ENCODE data around the gene SDK1. TPM values are rescaled to one million over a fixed set of nuclear protein-coding genes. Genes with fewer than 3 reads are reported as not detected.

The SDK1 gene
- total and polyA plus RNA-seq, 2 of the 8 experiments (the other 6 are each of a cell fraction or from before 2014, with no cell fraction given): 3.3 to 7.2 TPM

DNA sequence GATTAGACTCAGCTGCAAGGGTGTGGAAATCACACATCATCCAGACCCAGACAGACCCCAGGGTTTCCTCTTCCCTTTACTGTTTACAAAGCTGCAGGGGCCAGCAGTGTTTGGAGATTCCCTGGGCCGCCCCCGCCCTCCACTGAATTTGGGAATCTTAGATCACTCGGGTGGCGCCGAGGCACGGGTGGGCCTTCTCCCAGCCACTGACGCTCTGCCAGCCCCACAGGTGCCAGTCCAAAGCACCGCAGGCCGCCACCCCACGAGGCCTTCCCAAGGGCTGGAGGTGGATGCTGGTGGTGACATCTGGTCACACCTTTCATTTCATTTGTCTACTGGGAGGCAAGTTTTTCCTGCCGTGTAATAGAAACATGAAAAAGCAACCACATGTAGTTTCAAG lies 941.7 kb downstream of the SDK1 start:
- Histone ChIP-seq H2BK120ac (replicated peaks; ENCODE audit: low read depth, low read length) (no peak overlapping the region), H3K4me3 (ENCODE audit: extremely low read depth in 1 of 4, insufficient read depth in 2 of 4, low read depth in 3 of 4, low read length in 4 of 4) (no peak overlapping the region), H3K79me2 (ENCODE audit: control insufficient read depth in 1 of 2, insufficient read depth in 2 of 2, low read length in 2 of 2) (no peaks in the 10 kb centered on the region), H2BK15ac (ENCODE audit: low read length) (no peak overlapping the region), H2AK5ac (ENCODE audit: low read depth, low read length) (no peak overlapping the region), H3K27me3 (replicated peaks in 1 of 4; ENCODE audit: control insufficient read depth in 3 of 4, extremely low read depth in 1 of 4, insufficient read depth in 3 of 4, low read length in 3 of 4) (no peaks in the 10 kb centered on the region), H3K4ac (replicated peaks; ENCODE audit: insufficient read length, low read depth, low read length) (no peak overlapping the region), H4K8ac (ENCODE audit: extremely low read depth, insufficient read depth, low read length) (no peak overlapping the region), H4K20me1 (replicated peaks in 1 of 2; ENCODE audit: control insufficient read depth in 1 of 2, insufficient read depth in 2 of 2, low read length in 2 of 2) (no peaks in the 10 kb centered on the region), H3K9me3 (ENCODE audit: insufficient read depth in 2 of 2, low read depth in 1 of 2, low read length in 1 of 2) (no peaks in the 10 kb centered on the region; a peak in 1 of 4 replicates), H4K5ac (ENCODE audit: insufficient read length, low read depth, low read length) (no peak overlapping the region), H2AFZ (ENCODE audit: low read length) (no peak overlapping the region), H3K18ac (ENCODE audit: extremely low read depth, low read length) (no peak overlapping the region), H3K9ac (replicated peaks in 1 of 4; ENCODE audit: extremely low read depth in 1 of 4, low read depth in 3 of 4, low read length in 3 of 4) (no peak overlapping the region), H2BK12ac (ENCODE audit: low read depth, low read length) (no peak overlapping the region), H3K4me1 (replicated peaks in 1 of 4; ENCODE audit: control insufficient read depth in 3 of 4, insufficient read depth in 4 of 4, low read length in 3 of 4) (peaks cover 4 to 17% (median 13%) of the 10 kb centered on the region in 4 experiments), H2BK20ac (ENCODE audit: low read length) (no peak overlapping the region), H3K23ac (ENCODE audit: insufficient read length) (no peak overlapping the region), H3K14ac (ENCODE audit: insufficient read length) (no peak overlapping the region), H3K4me2 (ENCODE audit: insufficient read depth in 1 of 2, low read depth in 2 of 2, low read length in 2 of 2) (no peak overlapping the region), H3K79me1 (ENCODE audit: low read depth, low read length) (no peaks in the 10 kb centered on the region), H3K36me3 (ENCODE audit: control insufficient read depth in 2 of 4, insufficient read depth in 4 of 4, low read length in 3 of 4) (no peaks in the 10 kb centered on the region), H2BK5ac (ENCODE audit: low read depth, low read length) (no peak overlapping the region), H3K27ac (ENCODE audit: low read depth, low read length) (no peak overlapping the region), H3K23me2 (ENCODE audit: low read depth, low read length) (peaks cover 3% of the 10 kb centered on the region; the same call in 1 of the 2 replicates), H3K56ac (replicated peaks; ENCODE audit: insufficient read length, low read depth, low read length) (no peak overlapping the region), H4K91ac (replicated peaks; ENCODE audit: insufficient read length, low read length) (no peak overlapping the region)
- FAIRE-seq: no peak
- 88% methylated on average over 10 of the region's 11 CpGs; no CpG with 5 or more reads in 1 of the 2 experiments for WGBS, 2 experiments (ENCODE audit: extremely low coverage in 1 of 2, insufficient coverage in 1 of 2, insufficient read length in 1 of 2, insufficient replicate concordance in 2 of 2, low coverage in 1 of 2, low lambda C conversion rate in 2 of 2, missing lambda C conversion rate in 1 of 2)
- CTCF ChIA-PET (ENCODE audit: partially characterized antibody): interaction anchor here (0.8 to 2.8 kb wide), 3 partner anchors 12 to 17 kb away, joined by 3 to 14 read pairs (median 9); no protein-coding TSS in a partner anchor
- POLR2A ChIA-PET (ENCODE audit: partially characterized antibody): no interaction called here
- DNase-seq (ENCODE audit: low read depth in 1 of 2, low spot score in 2 of 2): no peak
- TF ChIP-seq TEAD4 (IDR thresholded peaks at IDR 0.05; ENCODE audit: low read depth, low read length) (no peak), TCF12 (IDR thresholded peaks at IDR 0.05; ENCODE audit: low read depth, low read length) (no peak), CHD2 (IDR thresholded peaks at IDR 0.05; ENCODE audit: low read length) (no peak), YY1 (IDR thresholded peaks at IDR 0.05; ENCODE audit: low read depth, low read length) (no peak), BACH1 (IDR thresholded peaks at IDR 0.05; ENCODE audit: low read length) (no peak), GTF2F1 (IDR thresholded peaks at IDR 0.05; ENCODE audit: borderline replicate concordance, low read depth, low read length) (no peak), SRF (IDR thresholded peaks at IDR 0.05; ENCODE audit: low read depth, low read length) (no peak), FOSL1 (IDR thresholded peaks at IDR 0.05; ENCODE audit: insufficient read depth, low read depth, low read length) (no peak), EZH2 (IDR thresholded peaks at IDR 0.05; ENCODE audit: low read depth, low read length, severe bottlenecking) (no peak), RXRA (IDR thresholded peaks at IDR 0.05; ENCODE audit: insufficient read depth, low read depth, low read length) (no peak), KDM4A (IDR thresholded peaks at IDR 0.05; ENCODE audit: low read depth, low read length, severe bottlenecking) (no peak), RBBP5 (IDR thresholded peaks at IDR 0.05; ENCODE audit: borderline replicate concordance, low read depth, low read length) (no peak), RNF2 (IDR thresholded peaks at IDR 0.05; ENCODE audit: borderline replicate concordance, low read depth, low read length, missing control alignments, poor library complexity, severe bottlenecking) (no peak), SP1 (IDR thresholded peaks at IDR 0.05; ENCODE audit: low read depth, low read length) (no peak), SIN3A (conservative IDR thresholded peaks at IDR 0.05 in 1 of 2, IDR thresholded peaks at IDR 0.05 in 1 of 2; ENCODE audit: low read depth in 1 of 2, low read length in 2 of 2) (no peak)
